ENCODE measurements around the gene ACTN1.
A peak's percentile ranks its signal among the peaks of the same experiment; 100 is the strongest.

The ACTN1 gene

DNA sequence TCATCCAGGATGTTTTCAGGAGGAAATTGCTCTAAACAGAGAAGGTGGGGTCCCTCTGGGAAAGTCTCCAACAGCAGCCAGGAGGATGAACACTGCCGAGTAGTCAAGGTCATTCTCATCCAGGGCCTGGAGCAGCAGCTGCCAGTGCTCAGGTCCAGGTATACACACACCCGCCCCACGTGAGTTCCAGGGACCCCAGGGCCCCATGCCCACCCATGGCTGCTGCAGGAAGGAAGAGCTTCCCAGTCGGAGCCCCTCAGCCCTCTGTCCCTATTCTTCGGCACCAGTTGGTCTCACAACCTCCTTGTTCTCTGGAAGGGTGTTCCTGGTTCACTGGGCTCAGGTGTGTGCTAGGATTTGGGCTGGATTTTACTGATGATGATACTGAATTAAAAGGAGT lies 72.7 kb downstream of the ACTN1 start:
- Mint-ChIP-seq H3K36me3 (ENCODE audit: low read depth) (peaks cover 16% of the 10 kb centered on the region), H3K4me3 (no peak overlapping the region)

DNA sequence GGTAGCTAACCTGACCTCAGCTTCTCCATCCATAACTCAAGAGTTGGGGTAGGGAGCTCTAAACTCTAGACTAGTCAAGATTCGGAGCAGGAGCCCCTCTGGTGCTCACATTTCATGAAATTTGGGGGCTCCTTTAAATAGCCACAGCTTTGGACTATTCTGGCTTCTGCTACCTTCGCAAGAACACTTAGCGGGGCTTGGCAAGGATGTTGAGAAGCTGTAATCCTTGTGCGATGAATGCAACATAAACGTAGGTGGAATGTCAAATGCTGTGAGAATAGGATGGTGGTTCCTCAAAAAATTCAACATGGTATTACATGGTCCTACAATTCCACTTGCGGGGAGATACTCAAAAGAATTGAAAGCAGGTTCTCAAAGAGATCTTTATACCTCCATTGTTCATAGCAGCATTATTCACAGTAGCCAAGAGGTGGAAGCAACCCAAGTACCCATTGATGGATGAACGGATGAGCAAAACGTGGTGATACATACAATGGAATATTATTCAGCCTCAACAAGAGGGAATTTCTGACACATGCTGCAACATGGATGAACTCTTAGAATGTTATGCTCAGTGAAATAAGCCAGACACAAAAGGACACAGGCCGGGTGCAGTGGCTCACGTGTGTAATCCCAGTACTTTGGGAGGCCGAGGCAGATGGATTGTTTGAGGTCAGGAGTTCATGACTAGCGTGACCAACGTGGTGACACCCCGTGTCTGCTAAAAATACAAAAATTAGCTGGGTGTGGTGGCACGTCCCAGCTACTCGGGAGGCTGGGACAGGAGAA lies 73.8 kb downstream of the ACTN1 start:
- no peak for DNase-seq (ENCODE audit: low spot score)
- Mint-ChIP-seq H3K27me3 (ENCODE audit: low read depth) (no peaks in the 10 kb centered on the region), H3K27ac (no peak overlapping the region), H3K4me1 (ENCODE audit: low read depth) (peaks cover under 1% of the 10 kb centered on the region), H3K36me3 (ENCODE audit: low read depth) (peaks cover 21% of the 10 kb centered on the region), H3K9me3 (no peaks in the 10 kb centered on the region), H3K4me3 (no peak overlapping the region)

More for the DNA sequence above, 72.7 kb downstream of the ACTN1 start:
- Mint-ChIP-seq H3K9me3 (no peaks in the 10 kb centered on the region), H3K4me1 (ENCODE audit: low read depth) (peaks cover under 1% of the 10 kb centered on the region), H3K27ac (no peak overlapping the region), H3K27me3 (ENCODE audit: low read depth) (no peaks in the 10 kb centered on the region)
- DNase-seq (ENCODE audit: low spot score), result no peak

GRCh38 chr14:68902357-68902756 lies 76.7 kb downstream of the ACTN1 start:
- DNase-seq (ENCODE audit: low spot score), result no peak
- Mint-ChIP-seq H3K9me3 (no peaks in the 10 kb centered on the region), H3K4me3 (no peak overlapping the region), H3K36me3 (ENCODE audit: low read depth) (peaks cover 37% of the 10 kb centered on the region), H3K27ac (no peak overlapping the region), H3K27me3 (ENCODE audit: low read depth) (no peaks in the 10 kb centered on the region), H3K4me1 (ENCODE audit: low read depth) (peaks cover 15% of the 10 kb centered on the region)

DNA sequence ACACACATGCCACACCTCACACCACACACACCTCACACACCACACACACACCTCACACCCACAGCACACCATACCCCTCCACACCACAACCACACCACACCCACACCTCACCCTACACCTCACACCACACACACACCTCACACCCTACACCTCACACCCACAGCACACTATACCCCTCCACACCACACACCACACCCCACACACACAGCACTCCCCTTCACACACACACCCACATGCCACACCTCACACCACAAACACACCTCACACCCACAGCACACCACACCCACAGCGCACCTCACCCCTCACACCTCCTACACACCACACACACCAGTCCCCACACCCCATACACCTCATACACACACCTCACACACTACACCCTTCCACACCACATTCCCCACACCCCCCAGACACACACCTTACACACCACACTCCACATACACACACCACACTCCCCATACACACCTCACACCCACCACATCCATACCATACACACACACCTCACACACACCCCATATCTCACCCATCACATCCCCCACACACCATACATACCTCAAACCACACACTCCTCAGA lies 80.0 kb downstream of the ACTN1 start:
- DNase-seq (ENCODE audit: low spot score), result no peak
- Mint-ChIP-seq H3K27ac (peak overlapping the region; percentile 67), H3K4me1 (ENCODE audit: low read depth) (peaks cover 15% of the 10 kb centered on the region), H3K9me3 (no peaks in the 10 kb centered on the region), H3K4me3 (no peak overlapping the region), H3K36me3 (ENCODE audit: low read depth) (peaks cover 36% of the 10 kb centered on the region), H3K27me3 (ENCODE audit: low read depth) (no peaks in the 10 kb centered on the region)

- no peak for DNase-seq (ENCODE audit: low spot score)
- H3K9me3 Mint-ChIP-seq, result no peaks in the 10 kb centered on the region
- no peaks in the 10 kb centered on the region for H3K27me3 Mint-ChIP-seq (ENCODE audit: low read depth)
- no peak overlapping the region for H3K4me3 Mint-ChIP-seq
- H3K27ac Mint-ChIP-seq, result peak overlapping the region; percentile 67
- peaks cover 15% of the 10 kb centered on the region for H3K4me1 Mint-ChIP-seq (ENCODE audit: low read depth)
- H3K36me3 Mint-ChIP-seq (ENCODE audit: low read depth), result peaks cover 34% of the 10 kb centered on the region
These were observed 80.7 kb downstream of the ACTN1 start for GRCh38 chr14:68898248-68899032.

DNA sequence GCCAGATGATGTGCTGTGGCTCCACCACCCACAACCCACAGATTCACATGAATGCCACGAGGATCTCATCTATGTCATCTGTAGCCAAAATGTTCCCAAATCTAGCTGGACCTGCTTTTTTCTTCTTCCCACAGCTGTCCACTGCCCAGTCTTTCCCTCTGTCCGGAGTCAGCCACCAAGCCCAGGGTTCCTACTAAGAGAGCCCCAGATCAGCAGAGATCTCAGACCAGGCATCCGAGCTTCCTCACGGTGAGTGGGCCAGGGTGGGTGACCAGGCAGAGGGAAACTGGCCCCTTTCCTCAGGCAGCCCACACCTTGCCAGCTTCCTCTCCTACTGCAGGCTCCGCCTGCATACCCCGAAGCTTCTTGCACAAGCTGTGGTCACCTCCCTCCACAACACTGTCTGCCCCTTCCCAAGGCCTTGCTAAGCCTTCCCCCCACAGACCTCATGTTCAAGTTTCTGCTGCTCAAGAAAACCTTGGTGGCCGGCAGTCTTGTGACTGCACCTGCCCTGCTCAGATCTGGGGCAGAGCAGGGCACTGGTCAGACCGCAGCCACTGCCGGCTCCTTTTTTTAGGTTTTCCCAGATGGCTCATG lies 81.4 kb downstream of the ACTN1 start:
- Mint-ChIP-seq H3K27ac (peak overlapping the region; percentile 8), H3K4me1 (ENCODE audit: low read depth) (peaks cover 15% of the 10 kb centered on the region), H3K27me3 (ENCODE audit: low read depth) (no peaks in the 10 kb centered on the region), H3K4me3 (no peak overlapping the region), H3K9me3 (no peaks in the 10 kb centered on the region), H3K36me3 (ENCODE audit: low read depth) (peaks cover 34% of the 10 kb centered on the region)
- no peak for DNase-seq (ENCODE audit: low spot score)

DNA sequence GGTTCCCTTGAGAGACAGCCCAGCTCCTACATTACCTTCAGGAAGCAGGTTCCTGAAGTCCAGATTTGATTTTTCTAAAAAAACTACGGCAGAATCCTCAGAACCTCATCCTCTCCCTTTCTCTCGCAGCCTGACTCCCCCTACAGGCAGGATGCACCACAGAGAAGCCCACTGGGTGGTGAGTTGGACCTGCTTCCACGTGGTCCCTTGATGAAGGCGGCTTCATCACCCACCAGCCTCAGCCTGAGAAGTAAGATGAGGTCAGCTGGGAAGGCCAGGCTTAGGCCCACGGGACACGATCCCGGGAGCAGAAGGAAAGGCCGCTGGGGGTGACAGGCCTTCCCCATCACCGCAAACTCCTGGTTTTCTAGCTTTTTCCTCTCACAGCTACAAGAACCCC lies 83.0 kb downstream of the ACTN1 start:
- H3K27ac Mint-ChIP-seq, result no peak overlapping the region
- no peaks in the 10 kb centered on the region for H3K9me3 Mint-ChIP-seq
- peaks cover 28% of the 10 kb centered on the region for H3K36me3 Mint-ChIP-seq (ENCODE audit: low read depth)
- peaks cover 15% of the 10 kb centered on the region for H3K4me1 Mint-ChIP-seq (ENCODE audit: low read depth)
- no peak for DNase-seq (ENCODE audit: low spot score)
- H3K27me3 Mint-ChIP-seq (ENCODE audit: low read depth), result no peaks in the 10 kb centered on the region
- H3K4me3 Mint-ChIP-seq, result no peak overlapping the region

GRCh38 chr14:68894802-68895703 lies 84.0 kb downstream of the ACTN1 start:
- no peaks in the 10 kb centered on the region for H3K9me3 Mint-ChIP-seq
- H3K36me3 Mint-ChIP-seq (ENCODE audit: low read depth), result peaks cover 24% of the 10 kb centered on the region
- no peak for DNase-seq (ENCODE audit: low spot score)
- no peak overlapping the region for H3K27ac Mint-ChIP-seq
- H3K4me3 Mint-ChIP-seq, result no peak overlapping the region
- peaks cover 12% of the 10 kb centered on the region for H3K4me1 Mint-ChIP-seq (ENCODE audit: low read depth)
- no peaks in the 10 kb centered on the region for H3K27me3 Mint-ChIP-seq (ENCODE audit: low read depth)

DNA sequence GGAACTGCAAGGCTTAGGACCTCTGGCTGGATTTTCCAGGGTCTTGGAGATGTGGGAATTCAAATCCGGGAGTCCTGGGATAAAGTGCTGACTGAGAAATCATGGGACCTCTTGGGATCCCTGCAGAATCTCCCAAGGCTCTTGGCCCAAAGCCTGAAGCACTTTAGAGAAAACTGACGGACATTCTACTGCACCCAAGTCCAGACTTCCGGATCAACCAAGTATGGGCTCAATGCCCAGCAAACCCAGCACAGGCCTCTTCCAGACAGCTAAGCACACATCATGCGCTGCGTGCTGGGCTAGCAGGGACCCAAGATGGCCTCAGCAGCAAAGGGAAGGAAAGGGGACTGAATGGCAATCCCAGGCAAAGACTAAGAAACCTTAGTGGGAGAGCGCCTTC lies 85.0 kb downstream of the ACTN1 start:
- Mint-ChIP-seq H3K4me3 (no peak overlapping the region), H3K4me1 (ENCODE audit: low read depth) (peaks cover 7% of the 10 kb centered on the region), H3K9me3 (no peaks in the 10 kb centered on the region), H3K36me3 (ENCODE audit: low read depth) (peaks cover 20% of the 10 kb centered on the region), H3K27ac (no peak overlapping the region), H3K27me3 (ENCODE audit: low read depth) (no peaks in the 10 kb centered on the region)
- DNase-seq (ENCODE audit: low spot score), result no peak

DNA sequence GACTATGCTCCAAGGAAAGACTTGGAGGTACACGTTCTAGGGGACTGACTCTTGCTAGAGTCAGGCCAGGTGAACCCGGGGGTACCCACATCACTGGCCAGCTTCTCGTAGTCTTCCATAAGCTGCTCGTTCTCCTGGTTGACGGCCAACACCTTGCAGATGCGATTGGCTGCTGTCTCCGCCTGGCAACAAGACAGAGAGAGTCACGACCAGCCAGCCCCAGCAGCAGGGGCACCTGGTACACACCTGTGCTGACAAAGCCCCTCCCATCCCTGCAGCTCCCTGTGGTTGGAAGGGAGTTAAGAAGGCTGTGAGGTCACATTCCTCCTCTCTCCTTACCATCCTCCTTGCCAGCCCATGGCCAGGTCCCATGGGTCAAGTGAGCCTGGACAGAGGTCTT lies 85.5 kb downstream of the ACTN1 start:
- H3K4me3 Mint-ChIP-seq, result no peak overlapping the region
- no peaks in the 10 kb centered on the region for H3K9me3 Mint-ChIP-seq
- H3K27me3 Mint-ChIP-seq (ENCODE audit: low read depth), result no peaks in the 10 kb centered on the region
- peaks cover 16% of the 10 kb centered on the region for H3K36me3 Mint-ChIP-seq (ENCODE audit: low read depth)
- H3K27ac Mint-ChIP-seq, result no peak overlapping the region
- DNase-seq (ENCODE audit: low spot score), result no peak
- H3K4me1 Mint-ChIP-seq (ENCODE audit: low read depth), result peaks cover 6% of the 10 kb centered on the region

- no peaks in the 10 kb centered on the region for H3K9me3 Mint-ChIP-seq
- H3K4me1 Mint-ChIP-seq (ENCODE audit: low read depth), result peaks cover 2% of the 10 kb centered on the region
- no peak overlapping the region for H3K4me3 Mint-ChIP-seq
- DNase-seq (ENCODE audit: low spot score), result no peak
- peaks cover 17% of the 10 kb centered on the region for H3K36me3 Mint-ChIP-seq (ENCODE audit: low read depth)
- H3K27ac Mint-ChIP-seq, result no peak overlapping the region
- H3K27me3 Mint-ChIP-seq (ENCODE audit: low read depth), result no peaks in the 10 kb centered on the region
These were observed 86.1 kb downstream of the ACTN1 start for GRCh38 chr14:68892961-68893360.

GRCh38 chr14:68891851-68892660 lies 87.0 kb downstream of the ACTN1 start:
- no peaks in the 10 kb centered on the region for H3K9me3 Mint-ChIP-seq
- H3K36me3 Mint-ChIP-seq (ENCODE audit: low read depth), result peaks cover 20% of the 10 kb centered on the region
- no peak overlapping the region for H3K4me3 Mint-ChIP-seq
- no peaks in the 10 kb centered on the region for H3K4me1 Mint-ChIP-seq (ENCODE audit: low read depth)
- H3K27ac Mint-ChIP-seq, result no peak overlapping the region
- no peak for DNase-seq (ENCODE audit: low spot score)
- H3K27me3 Mint-ChIP-seq (ENCODE audit: low read depth), result no peaks in the 10 kb centered on the region

Data from T-helper 2 cell treated with Interferon-gamma antibody and Interleukin-4, amounts not matched to agents 5 μg/mL and 100 μg/mL, for 36 hours (primary cell).